Heart right ventricle (tissue), 16 donors: Measurements from ENCODE around the gene PSMD10. TPM values are rescaled to one million over a fixed set of nuclear protein-coding genes. Genes with fewer than 3 reads are reported as not detected.

Experiments used
- ATAC-seq, 8 donors: fragments of 200-7000 bp; cut with Tn5 transposase; one replicate each; pipeline ENCODE4 v1.9.1; 2020; ENCODE audit warnings: mild to moderate bottlenecking in 8 of 8, moderate library complexity in 8 of 8, moderate number of reproducible peaks in 1 of 8
- DNase-seq, 2 donors: peaks; one replicate each; pipeline ENCODE4 v3.0.0-alpha.2; 2020
- H3K27ac ChIP-seq, 10 donors: fragments of 200-600 bp; sonication (generic) in 2 of 10; one replicate each; pipeline versions ENCODE4 v1.5.0 to v1.8.0; 2020 to 2022; ENCODE audit warnings: mild to moderate bottlenecking in 3 of 10
- H3K27me3 ChIP-seq, 7 donors: fragments of 200-600 bp; one replicate each; pipeline ENCODE4 v1.8.0; 2021 to 2022; ENCODE audit warnings: mild to moderate bottlenecking in 2 of 7
- H3K36me3 ChIP-seq, 9 donors: fragments of 200-600 bp; sonication (generic) in 1 of 9; one replicate each; pipeline versions ENCODE4 v1.5.0 to v1.8.0; 2020 to 2022; ENCODE audit warnings: mild to moderate bottlenecking in 2 of 9
- H3K4me1 ChIP-seq, 9 donors: fragments of 200-600 bp; sonication (generic) in 1 of 9; one replicate each; pipeline versions ENCODE4 v1.5.0 to v1.8.0; 2020 to 2022; ENCODE audit warnings: mild to moderate bottlenecking in 4 of 9
- H3K4me3 ChIP-seq, 10 donors: fragments of 200-600 bp; sonication (generic) in 2 of 10; one replicate each; pipeline versions ENCODE4 v1.5.0 to v1.8.0; 2020 to 2022; ENCODE audit warnings: mild to moderate bottlenecking in 7 of 10, moderate library complexity in 2 of 10
- H3K9me3 ChIP-seq, 11 donors: fragments of 200-600 bp in 10 of 11; sonication (generic) in 2 of 11; one replicate each; pipeline versions ENCODE4 v1.5.0 to v1.8.0; 2013 to 2022; ENCODE audit warnings: mild to moderate bottlenecking in 2 of 11, control low read depth in 1 of 11, moderate library complexity in 1 of 11
- WGBS, 2 donors: extraction: QIAGEN DNeasy Blood & Tissue Kit; methylation state at CpG; one replicate each; pipeline ENCODE4 v1.1.7; 2013; ENCODE audit warnings: inconsistent platforms in 1 of 2; 5-methylcytosine and 5-hydroxymethylcytosine counted together
- intact Hi-C, 10 donors: fragments of 100-400 bp; cut with DNase I; formaldehyde crosslinking; loops; one replicate each; pipeline versions ENCODE4 v1.11.1 to v1.14.2; 2022
- polyA plus RNA-seq, 2 donors: library from polyadenylated mRNA; stranded (reverse); fragments of 200-250 nt; gene quantifications; one replicate each; pipeline ENCODE4 v1.2.3, GENCODE V29; 2013
- total RNA-seq, 10 donors: library from RNA; stranded (reverse); fragmentation: NEBNext Ultra II Directional in 3 of 10; extraction: Animal tissue kit (Norgen Biotek cat#: 25700) in 3 of 10; gene quantifications; one replicate each; pipeline versions ENCODE4 v1.2.1 to v1.2.4, GENCODE V29; 2021 to 2023
- TF ChIP-seq, protein P1 (sequence below), 9 donors: fragments of 200-600 bp; sonication (generic) in 2 of 9; IDR thresholded peaks; one replicate each; pipeline versions ENCODE4 v1.5.0 to v1.8.0; 2021 to 2022; ENCODE audit warnings: antibody characterized with exemption in 9 of 9, mild to moderate bottlenecking in 5 of 9, moderate library complexity in 1 of 9
- donor health status: Arrhythmogenic right ventricular cardiomyopathy.
- donor health status: ischemic (EF 13 %, LVEDD 7.1; RV severe dilation, severe dysfunction).
- donor health status: healthy with polysubstance abuse.
- donor health status: DM: no; HTN: yes; CAD: no.
- donor health status: DM: no; HTN: no; CAD: no.
- donor health status: ischemic (EF 25% LVEDD 6.9; RV normal size, moderate dysfunction).
- donor health status: ischemic (EF 25% LVEDD 5.7; RV mildly dilated, moderate dysfunction).
- donor health status: healthy.
- donor health status: DM: yes; HTN: yes; CAD: no.
- donor health status: Ischemic cardiomyopathy.
- donor health status: ischemic (EF 35%, LVEDD 5.7; RV mildly dilated, moderate dysfunction).
- donor health status: nonischemic (EF 11% LVEDD 7.7; RV severe dilation, severe dysfunction).
- donor health status: DM: yes; HTN: yes; CAD: no.
- donor health status: PGD.
- donor health status: ischemic (EF 29% LVEDD 5.4; RV normal size, mild dysfunction).
- donor health status: nonischemic (EF 23%, LVEDD 6.1; RV moderate dilation, normal function).

PSMD10 gene
- total and polyA plus RNA-seq, 12 donors, result 13.9 to 28.0 (median 21.2) TPM

DNA sequence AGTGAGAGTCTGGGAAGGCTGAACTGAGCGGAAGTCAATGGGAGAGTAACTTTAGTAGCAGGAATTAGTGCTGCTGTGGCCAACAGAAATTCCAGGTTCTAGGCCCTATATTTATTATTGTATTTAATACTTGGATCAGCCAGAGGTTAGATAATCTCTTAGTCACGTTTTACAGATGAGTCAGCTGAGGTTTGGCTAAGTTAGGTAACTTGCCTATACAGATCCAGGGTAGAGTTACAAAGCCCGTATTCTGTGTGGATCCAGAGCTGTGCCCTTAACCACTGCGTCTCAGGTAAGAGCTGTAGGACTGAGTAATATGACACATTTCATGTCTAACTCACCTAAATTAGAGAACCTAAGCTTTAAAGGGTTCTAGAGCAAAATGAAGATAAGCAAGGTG, 20.5 kb downstream of the PSMD10 start:
- H3K9me3 ChIP-seq, result no peaks in the 10 kb centered on the region
- H3K27me3 ChIP-seq, result peaks cover 0 to 57% (median 0%) of the 10 kb centered on the region in 7 donors
- no peak for DNase-seq
- WGBS, 2 donors, result 58 to 86% methylated on average over 4 of the region's 4 CpGs
- H3K4me1 ChIP-seq, result no peaks in the 10 kb centered on the region
- no peak overlapping the region for H3K4me3 ChIP-seq
- H3K36me3 ChIP-seq, result no peaks in the 10 kb centered on the region
- TF ChIP-seq, protein P1, sequence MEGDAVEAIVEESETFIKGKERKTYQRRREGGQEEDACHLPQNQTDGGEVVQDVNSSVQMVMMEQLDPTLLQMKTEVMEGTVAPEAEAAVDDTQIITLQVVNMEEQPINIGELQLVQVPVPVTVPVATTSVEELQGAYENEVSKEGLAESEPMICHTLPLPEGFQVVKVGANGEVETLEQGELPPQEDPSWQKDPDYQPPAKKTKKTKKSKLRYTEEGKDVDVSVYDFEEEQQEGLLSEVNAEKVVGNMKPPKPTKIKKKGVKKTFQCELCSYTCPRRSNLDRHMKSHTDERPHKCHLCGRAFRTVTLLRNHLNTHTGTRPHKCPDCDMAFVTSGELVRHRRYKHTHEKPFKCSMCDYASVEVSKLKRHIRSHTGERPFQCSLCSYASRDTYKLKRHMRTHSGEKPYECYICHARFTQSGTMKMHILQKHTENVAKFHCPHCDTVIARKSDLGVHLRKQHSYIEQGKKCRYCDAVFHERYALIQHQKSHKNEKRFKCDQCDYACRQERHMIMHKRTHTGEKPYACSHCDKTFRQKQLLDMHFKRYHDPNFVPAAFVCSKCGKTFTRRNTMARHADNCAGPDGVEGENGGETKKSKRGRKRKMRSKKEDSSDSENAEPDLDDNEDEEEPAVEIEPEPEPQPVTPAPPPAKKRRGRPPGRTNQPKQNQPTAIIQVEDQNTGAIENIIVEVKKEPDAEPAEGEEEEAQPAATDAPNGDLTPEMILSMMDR (IDR thresholded peaks at IDR 0.05), result no peak
- no peak overlapping the region for H3K27ac ChIP-seq
- intact Hi-C loops, result loop anchor here in 3 of 10 donors (5.0 to 10.0 kb wide), 2 partner anchors 46 to 49 kb away; no protein-coding TSS in a partner anchor
- ATAC-seq, result no peak

DNA sequence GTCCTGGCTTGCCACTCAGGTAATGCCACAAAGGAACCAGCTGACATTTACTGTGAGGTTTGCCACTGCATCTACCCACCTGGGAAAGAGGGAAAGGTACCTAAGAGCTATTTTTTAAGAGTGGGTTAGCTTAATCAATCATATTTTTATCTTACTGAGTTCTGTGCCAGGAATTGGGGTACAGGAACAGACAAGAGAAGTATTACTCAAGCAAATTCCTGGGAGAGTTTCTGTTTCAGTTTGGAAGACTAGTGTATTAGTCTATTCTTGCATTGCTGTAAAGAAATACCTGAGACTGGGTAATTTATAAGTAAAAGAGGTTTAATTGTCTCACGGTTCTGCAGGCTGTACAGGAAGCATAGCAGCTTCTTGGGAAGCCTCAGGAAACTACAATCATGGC, 23.2 kb downstream of the PSMD10 start:
- intact Hi-C loops, result no loop called here
- peaks cover 0 to 63% (median 0%) of the 10 kb centered on the region in 7 donors for H3K27me3 ChIP-seq
- TF ChIP-seq, protein P1 (IDR thresholded peaks at IDR 0.05), result no peak
- ATAC-seq (no peak), DNase-seq (no peak)
- no peaks in the 10 kb centered on the region for H3K4me1 ChIP-seq
- H3K4me3 ChIP-seq, result no peak overlapping the region
- WGBS, 2 donors, result 61 to 69% methylated on average over 1 of the region's 1 CpG
- H3K27ac ChIP-seq, result no peak overlapping the region
- no peaks in the 10 kb centered on the region for H3K36me3 ChIP-seq
- no peaks in the 10 kb centered on the region for H3K9me3 ChIP-seq

DNA sequence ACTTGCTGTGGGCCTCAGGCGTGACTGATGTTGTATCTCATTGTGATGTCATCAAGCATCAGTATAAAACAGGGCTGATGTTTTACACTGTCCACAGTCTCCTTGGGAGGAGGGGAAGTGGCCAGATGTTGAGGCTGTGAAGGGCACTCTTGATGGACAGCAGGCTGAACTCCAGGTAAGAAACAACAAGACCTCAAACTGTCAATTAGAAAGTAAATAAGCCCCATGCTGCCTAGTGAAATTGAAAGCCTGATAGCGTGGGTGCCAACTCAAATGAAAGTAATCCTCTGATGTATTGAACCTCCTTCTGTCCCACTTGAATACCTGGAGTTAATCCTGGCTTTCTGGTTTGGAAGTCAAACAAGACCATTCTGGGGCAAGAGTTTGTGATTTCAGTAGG, 26.7 kb downstream of the PSMD10 start:
- no peak overlapping the region for H3K27ac ChIP-seq
- DNase-seq, result no peak
- peaks cover 0 to 55% (median 0%) of the 10 kb centered on the region in 7 donors for H3K27me3 ChIP-seq
- H3K36me3 ChIP-seq, result no peaks in the 10 kb centered on the region
- WGBS, 2 donors, result 93 to 100% methylated on average over 2 of the region's 2 CpGs
- no peaks in the 10 kb centered on the region for H3K9me3 ChIP-seq
- TF ChIP-seq, protein P1 (IDR thresholded peaks at IDR 0.05), result no peak
- no peaks in the 10 kb centered on the region for H3K4me1 ChIP-seq
- ATAC-seq, result no peak
- no peak overlapping the region for H3K4me3 ChIP-seq
- intact Hi-C loops, result loop anchor here in 1 of 10 donors (5.0 kb wide), 1 partner anchor 37 kb away; no protein-coding TSS in a partner anchor

DNA sequence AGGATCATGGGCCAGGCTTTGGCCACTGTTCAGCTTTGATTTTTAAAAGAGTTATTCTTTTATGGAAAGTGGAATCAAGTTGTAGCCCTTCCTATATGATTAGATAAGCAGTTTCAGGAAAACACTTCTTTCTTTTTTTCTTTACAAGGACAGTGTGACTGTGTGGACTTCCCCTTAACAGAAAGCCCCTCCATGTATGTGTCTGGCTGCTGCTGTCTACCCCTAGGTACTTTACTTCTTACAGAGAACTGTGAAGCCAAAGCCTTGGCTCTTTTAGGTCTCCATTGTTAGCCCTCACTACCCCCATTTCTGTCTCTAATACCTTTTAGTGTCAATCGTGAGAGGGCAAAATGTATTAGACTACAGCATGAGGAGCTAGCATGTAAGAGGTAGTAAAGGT, 27.3 kb downstream of the PSMD10 start:
- ATAC-seq (no peak), DNase-seq (no peak)
- Histone ChIP-seq H3K27ac (no peak overlapping the region), H3K4me1 (no peaks in the 10 kb centered on the region), H3K9me3 (no peaks in the 10 kb centered on the region), H3K27me3 (peaks cover 0 to 55% (median 0%) of the 10 kb centered on the region in 7 donors), H3K4me3 (no peak overlapping the region), H3K36me3 (no peaks in the 10 kb centered on the region)
- intact Hi-C loops, result loop anchor here in 1 of 10 donors (5.0 kb wide), 1 partner anchor 37 kb away; no protein-coding TSS in a partner anchor
- WGBS, 2 donors, result 76 to 79% methylated on average over 1 of the region's 1 CpG
- TF ChIP-seq, protein P1 (IDR thresholded peaks at IDR 0.05), result no peak
